ENCODE data around the gene CREG1.
A peak's percentile ranks its signal among the peaks of the same experiment; 100 is the strongest.

The CREG1 gene

DNA sequence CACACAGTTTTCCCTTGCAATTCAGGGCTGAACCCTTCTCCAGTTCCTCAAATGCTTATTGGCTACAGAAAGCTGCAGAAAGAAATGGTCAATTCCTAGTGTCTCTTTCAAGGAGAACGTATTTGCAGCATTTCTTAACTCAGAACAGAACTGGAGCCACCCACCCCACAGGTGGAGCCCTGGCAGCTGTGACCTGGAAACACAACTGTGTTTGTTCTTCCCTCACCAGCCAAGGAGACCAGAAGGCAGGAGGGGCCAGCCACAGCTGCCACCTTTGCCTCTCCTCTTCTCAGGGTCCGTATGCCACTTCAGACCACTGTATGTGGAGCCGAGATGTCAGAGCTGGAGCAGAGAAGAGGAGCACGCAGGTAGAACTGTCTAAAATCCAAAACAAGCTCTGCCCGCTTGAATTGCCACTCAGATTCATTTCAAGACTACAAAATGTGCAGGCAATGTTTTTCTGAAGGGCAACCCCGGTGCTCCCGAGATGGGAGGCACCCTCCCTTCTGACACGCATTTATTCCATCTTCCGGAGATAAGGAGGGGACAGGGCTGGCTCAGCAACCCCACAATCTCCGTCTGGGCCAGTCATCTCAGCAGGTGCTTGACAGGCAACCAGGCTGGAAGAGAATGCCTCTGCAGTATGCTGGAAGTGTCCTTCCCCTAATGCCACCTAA, 51.9 kb downstream of the CREG1 start:
- FAIRE-seq: no peak
- no peak for DNase-seq (ENCODE audit: insufficient read length, low spot score)
- no peak for TF ChIP-seq POLR2A (IDR thresholded peaks at IDR 0.05; ENCODE audit: low read depth, low read length)
- no peak for TF ChIP-seq SPI1 (IDR thresholded peaks at IDR 0.05; ENCODE audit: low read depth, low read length)
- TF ChIP-seq TAF1 (IDR thresholded peaks at IDR 0.05; ENCODE audit: low read depth, low read length): no peak
- TF ChIP-seq POLR2AphosphoS5 (IDR thresholded peaks at IDR 0.05; ENCODE audit: low read depth, low read length): no peak
- TF ChIP-seq POU2F2 (IDR thresholded peaks at IDR 0.05; ENCODE audit: low read depth, low read length): no peak
- no peak for TF ChIP-seq PAX5 (IDR thresholded peaks at IDR 0.05; ENCODE audit: insufficient read depth, low read length, severe bottlenecking)

DNA sequence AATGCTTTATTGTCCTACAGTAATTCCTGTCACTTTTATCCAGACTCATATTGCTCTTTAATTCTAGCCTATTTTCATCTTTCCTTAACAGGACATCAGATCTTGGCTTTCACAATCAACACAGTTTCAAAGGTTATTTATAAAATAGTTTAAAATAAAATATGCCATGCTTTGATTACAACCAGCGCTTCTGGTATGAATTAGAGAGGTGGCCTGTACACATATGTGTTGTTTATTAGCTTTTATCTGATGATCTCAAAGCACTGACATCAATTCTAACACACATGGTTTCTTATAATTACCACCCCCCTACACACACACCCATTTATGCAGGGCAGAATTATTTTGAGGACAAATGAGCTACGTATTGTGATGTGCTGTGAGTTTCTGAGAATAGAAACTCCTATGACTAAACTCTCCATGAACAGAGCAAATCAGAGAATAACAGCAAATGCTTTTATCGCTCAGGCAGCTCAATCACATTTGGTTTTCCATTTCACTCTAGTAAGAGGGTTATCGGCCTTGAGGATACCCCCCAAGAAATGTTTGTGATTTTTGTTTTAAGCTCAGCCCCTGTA, 53.2 kb downstream of the CREG1 start:
- no peak for TF ChIP-seq PAX5 (IDR thresholded peaks at IDR 0.05; ENCODE audit: insufficient read depth, low read length, severe bottlenecking)
- TF ChIP-seq SPI1 (IDR thresholded peaks at IDR 0.05; ENCODE audit: low read depth, low read length): no peak
- no peak for TF ChIP-seq POU2F2 (IDR thresholded peaks at IDR 0.05; ENCODE audit: low read depth, low read length)
- no peak for TF ChIP-seq POLR2AphosphoS5 (IDR thresholded peaks at IDR 0.05; ENCODE audit: low read depth, low read length)
- TF ChIP-seq POLR2A (IDR thresholded peaks at IDR 0.05; ENCODE audit: low read depth, low read length): no peak
- TF ChIP-seq TAF1 (IDR thresholded peaks at IDR 0.05; ENCODE audit: low read depth, low read length): no peak
- no peak for DNase-seq (ENCODE audit: insufficient read length, low spot score)
- FAIRE-seq: peak; percentile 81

DNA sequence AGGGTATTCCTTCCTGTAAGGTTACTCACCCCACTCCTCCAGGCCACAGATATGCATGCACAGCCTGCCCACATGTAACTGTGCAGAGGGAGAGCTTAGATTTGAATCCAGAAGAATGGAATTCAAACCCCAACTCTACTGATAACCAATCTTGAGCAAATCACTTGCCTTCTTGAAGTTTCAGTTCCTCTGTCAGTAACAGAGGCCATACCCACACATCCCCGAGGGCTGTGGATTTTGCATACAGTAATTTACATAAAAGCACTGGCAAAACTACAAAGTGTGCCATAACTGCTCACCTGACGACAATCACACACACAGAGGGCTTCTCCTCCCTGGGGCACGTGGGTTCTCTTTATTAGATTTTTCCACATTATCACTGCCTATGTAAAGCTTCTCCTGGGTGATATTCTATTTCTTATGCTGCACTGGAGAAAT, 53.9 kb downstream of the CREG1 start:
- TF ChIP-seq SPI1 (IDR thresholded peaks at IDR 0.05; ENCODE audit: low read depth, low read length): peak; percentile 100
- no peak for TF ChIP-seq TAF1 (IDR thresholded peaks at IDR 0.05; ENCODE audit: low read depth, low read length)
- no peak for TF ChIP-seq POLR2AphosphoS5 (IDR thresholded peaks at IDR 0.05; ENCODE audit: low read depth, low read length)
- TF ChIP-seq POU2F2 (IDR thresholded peaks at IDR 0.05; ENCODE audit: low read depth, low read length): peak; percentile 98
- TF ChIP-seq POLR2A (IDR thresholded peaks at IDR 0.05; ENCODE audit: low read depth, low read length): no peak
- no peak for TF ChIP-seq PAX5 (IDR thresholded peaks at IDR 0.05; ENCODE audit: insufficient read depth, low read length, severe bottlenecking)
- DNase-seq (ENCODE audit: insufficient read length, low spot score) (peak; percentile 64), FAIRE-seq (peak; percentile 93)

DNA sequence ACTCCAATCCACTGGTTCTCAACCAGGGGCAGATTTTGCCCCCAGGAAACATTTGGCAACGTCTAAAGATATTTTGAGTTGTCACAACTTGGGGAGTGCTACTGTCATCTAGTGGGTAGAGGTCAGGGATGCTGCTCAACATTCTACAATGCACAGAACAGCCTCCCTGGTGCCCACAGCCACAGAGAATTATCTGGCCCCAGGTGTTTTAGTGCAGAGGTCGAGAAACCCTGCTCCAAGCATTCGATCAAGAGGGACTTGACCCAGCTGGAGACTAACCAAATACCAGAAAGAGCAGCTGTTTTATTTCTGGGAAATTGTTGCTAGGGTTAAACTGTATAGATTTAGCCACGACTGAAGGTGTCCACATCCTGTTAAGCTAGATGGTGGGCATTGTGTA, 54.5 kb downstream of the CREG1 start:
- TF ChIP-seq POLR2A (IDR thresholded peaks at IDR 0.05; ENCODE audit: low read depth, low read length): no peak
- TF ChIP-seq SPI1 (IDR thresholded peaks at IDR 0.05; ENCODE audit: low read depth, low read length): no peak
- no peak for TF ChIP-seq TAF1 (IDR thresholded peaks at IDR 0.05; ENCODE audit: low read depth, low read length)
- no peak for TF ChIP-seq POU2F2 (IDR thresholded peaks at IDR 0.05; ENCODE audit: low read depth, low read length)
- TF ChIP-seq POLR2AphosphoS5 (IDR thresholded peaks at IDR 0.05; ENCODE audit: low read depth, low read length): no peak
- TF ChIP-seq PAX5 (IDR thresholded peaks at IDR 0.05; ENCODE audit: insufficient read depth, low read length, severe bottlenecking): no peak
- DNase-seq (ENCODE audit: insufficient read length, low spot score) (no peak), FAIRE-seq (peak; percentile 85)

DNA sequence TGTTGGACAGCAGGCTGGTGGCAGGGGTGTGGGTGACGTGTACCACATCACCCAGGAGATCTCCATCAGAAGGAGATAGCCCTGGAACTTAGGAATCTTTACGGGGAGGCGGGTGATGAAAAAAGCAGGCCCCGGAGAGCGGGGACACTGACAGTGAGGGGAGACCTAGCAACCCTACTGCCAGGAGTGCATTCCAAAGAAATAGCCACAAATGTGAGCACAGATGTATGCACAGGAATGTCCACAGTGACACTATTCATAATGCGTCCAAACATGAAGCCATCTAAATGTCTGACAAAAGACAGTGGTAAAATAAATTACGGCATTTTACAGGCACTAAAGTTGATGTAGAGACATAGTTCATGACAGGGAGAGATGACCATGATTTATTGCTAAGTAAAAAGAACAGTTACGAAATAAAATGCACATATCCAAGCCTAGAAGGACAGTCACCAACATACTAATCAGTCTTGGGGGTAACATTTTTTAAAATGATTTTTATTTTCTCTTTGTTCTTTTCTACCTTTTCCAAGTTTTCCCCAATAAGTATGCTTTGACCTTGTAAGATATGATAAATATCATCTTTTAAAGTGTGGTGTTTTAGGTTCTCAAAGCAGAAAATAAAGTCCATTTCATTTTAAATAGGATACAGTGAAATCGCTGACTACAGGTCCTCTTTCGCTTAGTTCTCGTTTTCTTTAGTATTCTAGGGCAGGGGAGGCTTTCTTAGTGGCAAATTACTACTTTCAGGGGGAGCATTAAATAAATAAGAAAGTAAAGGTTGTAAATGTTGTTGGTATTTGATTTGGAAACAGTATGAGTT, 56.6 kb downstream of the CREG1 start:
- FAIRE-seq: no peak
- DNase-seq (ENCODE audit: insufficient read length, low spot score): no peak
- TF ChIP-seq SPI1 (IDR thresholded peaks at IDR 0.05; ENCODE audit: low read depth, low read length) (no peak), POLR2A (IDR thresholded peaks at IDR 0.05; ENCODE audit: low read depth, low read length) (no peak), PAX5 (IDR thresholded peaks at IDR 0.05; ENCODE audit: insufficient read depth, low read length, severe bottlenecking) (no peak), POLR2AphosphoS5 (IDR thresholded peaks at IDR 0.05; ENCODE audit: low read depth, low read length) (no peak), TAF1 (IDR thresholded peaks at IDR 0.05; ENCODE audit: low read depth, low read length) (no peak), POU2F2 (IDR thresholded peaks at IDR 0.05; ENCODE audit: low read depth, low read length) (no peak)

DNA sequence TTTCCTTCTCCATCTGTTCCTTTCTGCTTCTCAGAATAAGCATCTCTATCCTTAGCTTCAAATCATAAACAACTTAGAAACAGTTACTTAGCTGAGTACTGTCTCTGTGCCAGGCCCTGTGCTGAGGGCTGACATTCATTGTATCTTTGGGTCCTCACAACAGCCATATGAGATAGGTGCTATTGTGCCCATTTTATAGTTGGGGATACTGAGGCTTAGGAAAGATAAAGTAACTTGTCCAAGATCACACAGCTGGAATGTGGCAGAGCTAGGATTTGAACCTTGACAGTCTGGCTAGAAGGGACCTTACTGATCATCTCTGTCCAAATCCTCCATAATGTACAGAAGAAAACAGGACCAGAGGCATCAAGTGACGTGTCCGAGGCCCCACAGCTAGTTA, 60.2 kb downstream of the CREG1 start:
- no peak for DNase-seq (ENCODE audit: insufficient read length, low spot score)
- TF ChIP-seq PAX5 (IDR thresholded peaks at IDR 0.05; ENCODE audit: insufficient read depth, low read length, severe bottlenecking): no peak
- TF ChIP-seq SPI1 (IDR thresholded peaks at IDR 0.05; ENCODE audit: low read depth, low read length): no peak
- no peak for FAIRE-seq

DNA sequence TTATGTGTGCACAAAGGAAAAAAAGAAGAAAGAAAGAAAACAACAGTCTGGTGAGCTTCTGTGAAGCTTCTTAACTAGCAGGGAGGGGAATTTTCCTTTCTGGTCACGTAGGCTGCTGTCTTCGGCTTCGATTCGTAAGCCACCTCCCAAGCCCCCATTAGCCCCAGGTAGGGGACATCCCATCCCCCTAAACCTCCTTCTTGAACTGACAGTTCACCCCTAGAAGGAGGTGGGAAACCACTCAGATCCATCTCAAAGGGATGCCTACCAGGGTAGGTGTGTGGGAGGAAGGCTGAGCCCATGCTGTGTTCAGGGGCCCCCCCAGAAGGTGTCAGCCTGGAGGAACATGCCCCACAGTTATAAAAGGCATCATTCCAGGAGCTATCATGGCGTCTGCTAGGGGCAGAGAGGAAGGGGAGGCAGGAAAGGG, 61.1 kb downstream of the CREG1 start:
- FAIRE-seq (no peak), DNase-seq (ENCODE audit: insufficient read length, low spot score) (no peak)
- TF ChIP-seq PAX5 (IDR thresholded peaks at IDR 0.05; ENCODE audit: insufficient read depth, low read length, severe bottlenecking) (no peak), TAF1 (IDR thresholded peaks at IDR 0.05; ENCODE audit: low read depth, low read length) (no peak), POLR2AphosphoS5 (IDR thresholded peaks at IDR 0.05; ENCODE audit: low read depth, low read length) (no peak), POU2F2 (IDR thresholded peaks at IDR 0.05; ENCODE audit: low read depth, low read length) (no peak), SPI1 (IDR thresholded peaks at IDR 0.05; ENCODE audit: low read depth, low read length) (no peak), POLR2A (IDR thresholded peaks at IDR 0.05; ENCODE audit: low read depth, low read length) (no peak)

DNA sequence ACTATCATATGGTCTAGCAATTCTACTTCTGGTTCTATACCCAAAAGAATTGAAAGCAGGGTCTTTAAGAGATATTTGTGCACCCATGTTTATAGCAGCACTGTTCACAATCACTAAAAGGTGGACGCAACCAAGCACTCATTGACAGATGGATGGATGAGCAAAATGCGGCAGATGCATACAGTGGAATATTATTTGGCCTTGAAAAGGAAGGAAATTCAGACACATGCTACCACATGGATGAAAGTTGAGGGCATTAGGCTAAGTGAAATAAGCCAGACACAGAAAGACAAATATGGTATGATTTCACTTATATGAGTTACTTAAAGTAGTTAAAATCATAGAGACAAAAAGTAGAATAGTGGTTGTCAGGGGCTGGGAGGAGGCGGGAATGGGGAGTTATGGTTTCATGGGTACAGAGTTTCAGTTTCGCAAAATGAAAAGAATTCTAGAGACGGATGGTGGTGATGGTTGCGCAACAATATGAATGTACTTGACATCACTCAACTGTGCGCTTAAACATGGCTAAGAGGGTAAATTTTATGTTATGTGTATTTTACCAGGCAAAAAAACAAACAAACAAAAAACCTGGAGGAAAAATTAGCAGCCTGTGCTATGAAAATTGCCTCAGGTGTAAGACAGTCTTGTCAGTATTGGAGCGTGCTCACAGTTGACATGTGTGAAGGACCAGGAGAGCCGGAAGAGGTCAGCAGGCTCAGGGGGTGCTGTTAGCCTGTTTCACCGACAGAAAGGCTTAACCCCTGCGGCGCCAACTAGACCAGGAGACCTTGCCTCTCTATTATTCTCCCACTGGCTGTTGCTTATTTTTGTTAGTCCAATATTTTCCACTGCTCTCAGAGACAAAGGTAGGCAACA, 61.7 kb downstream of the CREG1 start:
- FAIRE-seq: no peak
- DNase-seq (ENCODE audit: insufficient read length, low spot score): no peak

More for the DNA sequence above, 61.7 kb downstream of the CREG1 start:
- TF ChIP-seq TAF1 (IDR thresholded peaks at IDR 0.05; ENCODE audit: low read depth, low read length): no peak
- TF ChIP-seq POU2F2 (IDR thresholded peaks at IDR 0.05; ENCODE audit: low read depth, low read length): no peak
- TF ChIP-seq POLR2AphosphoS5 (IDR thresholded peaks at IDR 0.05; ENCODE audit: low read depth, low read length): no peak
- TF ChIP-seq PAX5 (IDR thresholded peaks at IDR 0.05; ENCODE audit: insufficient read depth, low read length, severe bottlenecking): no peak
- no peak for TF ChIP-seq SPI1 (IDR thresholded peaks at IDR 0.05; ENCODE audit: low read depth, low read length)
- TF ChIP-seq POLR2A (IDR thresholded peaks at IDR 0.05; ENCODE audit: low read depth, low read length): no peak

Data from GM12891 (cell line).